GM21717 (cell line): ENCODE data around the gene SSBP4.

Source experiments
- ATAC-seq: cut with Tn5 transposase; IDR thresholded peaks from one replicate; pipeline ENCODE4 v1.9.1; 2021; ENCODE audit warnings: mild to moderate bottlenecking, moderate library complexity; ENCODE audit not compliant: unreplicated experiment

The SSBP4 gene

DNA sequence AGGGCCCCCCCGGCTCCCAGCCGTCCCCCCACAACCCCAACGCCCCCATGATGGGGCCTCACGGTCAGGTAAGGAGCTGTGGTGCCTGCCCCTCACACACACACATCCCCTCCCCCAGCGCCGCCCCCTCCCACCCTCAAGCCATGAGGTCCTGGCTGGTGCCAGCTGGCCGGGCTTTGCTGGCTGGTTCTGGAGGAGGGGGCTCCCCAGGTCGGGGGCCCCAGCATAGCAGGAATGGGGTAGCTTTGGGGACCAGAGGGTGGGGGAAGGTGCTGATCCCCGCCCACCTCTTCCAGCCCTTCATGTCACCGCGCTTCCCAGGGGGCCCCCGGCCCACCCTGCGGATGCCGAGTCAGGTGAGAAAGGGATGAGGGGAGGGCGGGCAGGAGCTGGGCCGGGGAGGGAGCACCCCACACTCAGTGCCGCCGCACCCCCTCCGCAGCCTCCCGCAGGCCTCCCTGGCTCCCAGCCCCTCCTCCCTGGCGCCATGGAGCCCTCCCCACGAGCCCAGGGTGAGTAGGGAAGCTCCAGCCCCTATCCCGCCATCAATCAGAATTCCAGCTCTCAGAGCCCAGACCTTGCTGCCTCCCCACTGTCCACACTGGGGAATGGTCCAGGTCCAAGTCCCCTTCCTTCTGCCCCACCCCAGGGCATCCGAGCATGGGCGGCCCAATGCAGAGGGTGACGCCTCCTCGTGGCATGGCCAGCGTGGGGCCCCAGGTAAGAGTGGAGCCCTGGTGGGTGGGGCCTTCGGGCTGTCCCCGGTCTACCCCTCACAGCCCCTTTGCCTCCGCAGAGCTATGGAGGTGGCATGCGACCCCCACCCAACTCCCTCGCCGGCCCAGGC is 12.4 kb downstream of the SSBP4 start:
- no peak for ATAC-seq

DNA sequence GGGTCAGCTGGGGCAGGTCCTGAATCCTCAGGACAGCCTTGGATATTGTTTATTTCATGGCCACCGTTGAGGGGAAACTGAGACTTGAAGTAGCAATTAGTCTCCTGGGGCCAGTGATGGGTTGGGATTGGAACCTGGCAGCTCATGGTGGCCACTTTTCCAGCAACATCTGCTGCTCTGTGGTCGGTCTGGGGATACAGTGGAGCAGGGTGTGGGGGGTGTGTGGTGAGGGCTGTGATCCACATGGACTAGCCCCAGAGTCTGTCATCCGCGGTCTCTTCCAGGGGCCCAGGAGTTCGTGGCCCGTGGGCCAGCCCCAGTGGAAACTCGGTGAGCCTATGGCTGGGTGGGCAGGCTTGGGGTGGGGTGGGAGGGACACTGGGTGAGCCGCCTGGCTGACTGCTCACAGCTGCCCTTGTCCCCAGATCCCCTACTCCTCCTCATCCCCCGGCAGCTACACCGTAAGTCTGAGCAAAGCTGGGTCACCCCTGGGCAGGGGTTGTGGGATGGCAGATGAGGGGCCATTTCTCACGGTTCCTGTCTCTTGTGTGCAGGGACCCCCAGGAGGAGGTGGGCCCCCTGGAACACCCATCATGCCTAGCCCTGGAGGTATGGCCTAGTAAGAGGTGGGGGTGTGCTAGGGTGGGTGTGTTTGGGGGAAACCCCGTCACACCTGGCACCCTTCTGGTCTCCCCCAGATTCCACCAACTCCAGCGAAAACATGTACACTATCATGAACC is 13.2 kb downstream of the SSBP4 start:
- no peak for ATAC-seq

- ATAC-seq = no peak
These were observed 14.0 kb downstream of the SSBP4 start for GRCh38 chr19:18433015-18433691.

- ATAC-seq = no peak
These were observed 14.7 kb downstream of the SSBP4 start for GRCh38 chr19:18433735-18434398.

DNA sequence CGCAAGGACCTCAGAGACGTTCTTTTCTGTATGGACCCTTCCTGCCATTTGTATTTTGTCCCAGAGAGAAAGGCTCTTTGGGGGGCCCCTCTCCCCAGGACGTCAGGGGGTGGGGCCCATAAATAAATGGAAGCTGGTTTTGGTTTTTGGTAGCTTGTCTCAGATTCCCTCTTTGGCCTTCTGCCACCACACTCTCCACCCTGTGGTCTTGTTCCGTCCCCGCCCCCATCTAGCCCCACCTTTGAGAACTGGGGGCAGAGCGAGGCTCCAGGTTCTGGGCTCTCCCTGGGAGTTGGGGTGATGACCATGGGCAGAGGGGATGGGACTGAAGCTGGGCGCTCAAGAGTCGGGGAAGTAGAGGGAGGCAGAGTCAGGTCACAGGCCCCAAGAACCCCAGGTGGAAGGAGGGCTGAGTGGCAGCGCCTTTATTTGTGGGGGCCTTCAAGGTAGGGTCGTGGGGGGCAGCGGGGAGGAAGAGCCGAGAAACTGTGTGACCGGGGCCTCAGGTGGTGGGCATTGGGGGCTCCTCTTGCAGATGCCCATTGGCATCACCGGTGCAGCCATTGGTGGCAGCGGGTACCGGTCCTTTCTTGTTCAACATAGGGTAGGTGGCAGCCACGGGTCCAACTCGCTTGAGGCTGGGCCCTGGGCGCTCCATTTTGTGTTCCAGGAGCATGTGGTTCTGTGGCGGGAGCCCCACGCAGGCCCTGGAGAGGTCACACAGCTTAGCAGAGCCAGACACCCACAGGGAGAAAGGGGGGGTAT is 15.4 kb downstream of the SSBP4 start:
- ATAC-seq = no peak

DNA sequence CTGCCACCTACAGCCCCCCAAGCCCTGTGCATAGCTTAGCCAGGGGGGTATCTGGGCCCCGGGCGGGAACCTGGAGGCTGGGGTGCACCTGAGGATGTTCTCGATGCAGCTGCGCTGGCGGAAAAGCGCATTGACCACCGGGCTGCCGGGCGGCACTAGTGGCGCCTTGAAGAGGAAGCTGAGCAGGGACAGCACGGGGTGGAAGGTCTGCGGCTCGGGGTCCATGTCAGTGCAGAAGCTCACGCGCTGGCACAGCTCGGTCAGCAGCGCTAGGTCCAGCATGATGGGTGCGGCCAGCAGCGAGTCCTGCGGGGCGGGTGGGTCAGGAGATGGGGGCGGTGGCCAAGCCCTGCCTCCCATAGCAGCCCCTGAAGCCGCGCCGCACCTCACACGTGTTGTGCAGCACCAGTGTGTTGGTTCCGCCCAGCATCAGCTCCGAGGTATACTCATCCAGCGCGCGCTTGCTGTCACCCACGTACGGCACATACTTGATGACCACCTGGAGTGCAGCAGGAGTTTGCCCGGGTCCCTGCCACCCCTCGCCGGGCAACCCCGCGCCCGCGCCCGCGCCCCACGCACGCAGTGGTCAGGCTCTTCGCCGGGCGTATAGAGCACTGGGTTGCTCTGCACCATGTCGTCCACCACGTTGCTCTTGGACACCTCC is 16.1 kb downstream of the SSBP4 start:
- no peak for ATAC-seq

- ATAC-seq = no peak
These were observed 16.9 kb downstream of the SSBP4 start for GRCh38 chr19:18435842-18436670.

DNA sequence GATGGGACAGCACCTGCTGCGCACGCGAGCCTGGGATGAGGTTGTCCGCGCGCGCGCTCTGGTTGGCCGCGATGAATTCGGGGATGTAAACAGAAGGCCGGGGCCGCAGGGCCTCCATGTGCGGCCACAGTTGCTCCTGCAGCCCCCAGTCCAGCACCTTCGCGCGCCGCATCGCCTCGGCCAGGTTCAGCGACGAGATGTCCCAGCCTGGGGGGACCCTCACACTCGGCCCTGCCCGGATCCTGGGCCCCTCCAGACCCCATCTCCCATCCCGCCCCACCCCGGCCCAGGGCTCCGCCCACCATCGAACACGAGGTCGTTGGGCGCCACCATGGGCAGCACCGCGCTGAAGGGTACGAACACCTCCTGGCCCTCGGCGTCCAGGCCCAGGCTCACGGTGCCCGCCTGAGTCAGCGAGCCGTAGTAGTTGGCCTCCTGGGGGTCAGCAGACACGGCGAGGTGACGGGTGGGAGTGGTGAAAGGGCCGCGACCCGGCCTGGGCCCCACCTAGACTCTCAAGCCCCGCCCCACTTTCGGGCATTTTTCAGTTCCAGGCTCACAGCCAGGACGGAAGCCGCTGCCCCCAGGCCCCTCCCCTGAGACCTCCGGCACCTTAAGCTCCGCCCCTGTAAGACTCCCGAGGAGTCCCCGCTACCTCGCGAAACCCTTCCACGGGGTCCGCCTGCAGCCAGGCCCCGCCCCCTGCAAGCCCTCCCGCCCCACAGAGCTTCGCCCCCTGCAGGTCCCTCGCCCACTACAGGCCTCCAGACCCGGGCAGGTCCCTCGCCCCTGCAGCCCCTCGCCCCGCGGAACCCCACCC is 17.7 kb downstream of the SSBP4 start:
- ATAC-seq = no peak

DNA sequence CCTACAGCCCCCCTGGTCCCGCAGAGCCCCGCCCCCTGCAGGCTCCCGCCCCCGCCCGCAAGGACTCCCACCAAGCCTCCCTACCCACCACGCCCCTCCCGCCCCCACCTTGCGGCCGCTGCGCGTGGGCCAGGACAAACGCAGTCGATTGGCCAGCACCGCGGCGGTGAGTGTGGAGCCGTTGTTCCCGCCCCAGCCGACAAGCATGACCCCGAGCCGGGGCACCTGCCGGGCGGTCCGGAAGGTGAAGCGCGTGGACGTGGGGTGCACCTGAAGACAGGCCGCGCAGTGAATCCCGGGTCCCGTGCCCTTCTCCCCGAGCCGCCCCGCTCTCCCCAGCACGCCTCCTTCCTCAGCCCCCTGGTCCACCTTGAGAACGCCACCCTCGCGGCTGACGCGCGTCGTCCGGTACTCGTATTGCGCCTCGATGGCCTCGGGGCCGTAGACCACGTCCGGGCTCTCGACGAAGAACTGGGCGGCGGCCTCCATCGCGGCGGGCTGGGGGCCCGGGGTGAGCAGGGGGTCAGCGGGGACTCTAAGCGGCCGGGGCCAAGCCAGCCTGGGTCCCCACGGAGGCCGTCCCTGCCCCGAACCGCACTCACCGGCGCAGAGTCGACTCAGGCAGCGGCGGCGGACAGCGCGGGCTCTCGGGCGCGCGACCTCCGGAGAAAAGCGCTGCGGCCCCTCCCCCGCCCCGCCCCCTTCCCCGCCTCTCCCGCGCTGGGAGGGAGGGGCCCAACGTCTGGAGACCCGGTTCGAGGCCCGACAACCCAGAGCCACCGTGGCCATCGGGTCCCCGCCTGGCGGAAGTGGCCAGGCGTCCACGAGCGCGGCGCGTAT is 18.5 kb downstream of the SSBP4 start, which contains the start of gene ISYNA1:
ISYNA1 (minus strand) TSS at position 643 of the 840 bp plus-strand sequence; CDS start at position 489, 154 bp downstream.
- no peak for ATAC-seq

GRCh38 chr19:18438331-18439024 is 19.3 kb downstream of the SSBP4 start:
- no peak for ATAC-seq

DNA sequence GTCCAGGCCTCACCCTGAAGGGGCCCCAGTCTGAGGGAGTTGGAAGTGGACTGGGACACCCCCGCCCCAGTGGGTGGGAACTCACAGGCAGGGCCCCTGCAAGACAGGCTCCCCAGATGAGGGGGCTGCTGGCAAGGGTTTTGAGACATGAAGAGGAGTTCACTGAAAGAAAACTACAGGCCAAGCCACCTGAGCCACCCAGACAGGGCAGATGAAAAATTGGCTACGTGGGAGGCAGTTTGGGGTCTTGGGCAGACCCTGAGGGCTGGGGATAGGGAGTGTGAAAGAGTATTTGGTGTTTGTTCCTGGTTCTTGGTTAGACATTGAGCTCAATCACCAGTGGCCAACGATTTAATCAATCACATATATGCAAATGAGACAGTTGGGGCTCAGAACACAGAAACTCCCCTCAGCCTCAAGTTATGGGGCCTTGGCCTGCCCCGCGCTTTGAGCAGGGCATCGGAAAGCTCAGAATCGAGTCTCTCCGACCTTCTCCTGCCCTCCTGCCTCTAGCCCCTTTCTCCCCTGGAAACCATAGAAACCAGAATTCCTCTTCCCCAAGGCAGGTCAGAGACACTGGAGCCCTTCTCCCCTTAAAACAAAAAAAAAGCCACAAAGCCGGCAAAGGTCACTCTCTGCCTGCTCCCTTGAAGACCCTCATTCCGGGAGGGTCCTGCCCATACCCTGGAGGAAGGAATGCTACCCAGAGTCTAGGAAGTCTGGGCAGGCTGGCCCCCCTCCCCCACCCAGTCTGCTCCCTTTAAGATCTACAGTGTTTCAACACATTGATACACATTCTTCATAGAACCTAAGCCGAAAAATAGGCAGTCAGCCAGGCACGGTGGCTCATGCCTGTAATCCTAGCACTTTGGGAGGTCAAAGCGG is 20.1 kb downstream of the SSBP4 start:
- no peak for ATAC-seq

- ATAC-seq = no peak
These were observed 20.7 kb downstream of the SSBP4 start for GRCh38 chr19:18439910-18440237.

DNA sequence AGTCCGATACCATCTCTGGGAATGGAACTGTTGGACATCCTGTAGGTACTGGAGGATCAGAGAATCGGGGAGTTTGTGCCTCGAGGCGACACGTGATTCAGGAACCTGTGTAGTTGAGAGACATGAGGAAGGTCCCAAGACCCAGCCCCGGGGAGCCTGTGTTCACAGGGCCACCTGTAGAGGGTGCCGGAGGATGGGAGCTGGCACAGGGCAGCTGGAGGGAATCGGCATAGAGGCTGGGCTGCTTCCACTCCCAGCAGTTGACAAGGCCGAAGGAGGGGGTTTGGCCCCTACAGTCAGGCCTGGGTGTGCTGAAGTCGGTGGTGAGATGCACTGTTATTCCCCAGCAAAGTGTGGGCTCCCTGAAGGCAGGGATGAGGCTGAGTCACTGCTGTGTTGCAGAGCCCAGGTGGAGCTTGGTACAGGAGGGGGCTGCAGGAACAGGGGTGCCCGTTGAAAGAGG is 21.2 kb downstream of the SSBP4 start:
- ATAC-seq = no peak

DNA sequence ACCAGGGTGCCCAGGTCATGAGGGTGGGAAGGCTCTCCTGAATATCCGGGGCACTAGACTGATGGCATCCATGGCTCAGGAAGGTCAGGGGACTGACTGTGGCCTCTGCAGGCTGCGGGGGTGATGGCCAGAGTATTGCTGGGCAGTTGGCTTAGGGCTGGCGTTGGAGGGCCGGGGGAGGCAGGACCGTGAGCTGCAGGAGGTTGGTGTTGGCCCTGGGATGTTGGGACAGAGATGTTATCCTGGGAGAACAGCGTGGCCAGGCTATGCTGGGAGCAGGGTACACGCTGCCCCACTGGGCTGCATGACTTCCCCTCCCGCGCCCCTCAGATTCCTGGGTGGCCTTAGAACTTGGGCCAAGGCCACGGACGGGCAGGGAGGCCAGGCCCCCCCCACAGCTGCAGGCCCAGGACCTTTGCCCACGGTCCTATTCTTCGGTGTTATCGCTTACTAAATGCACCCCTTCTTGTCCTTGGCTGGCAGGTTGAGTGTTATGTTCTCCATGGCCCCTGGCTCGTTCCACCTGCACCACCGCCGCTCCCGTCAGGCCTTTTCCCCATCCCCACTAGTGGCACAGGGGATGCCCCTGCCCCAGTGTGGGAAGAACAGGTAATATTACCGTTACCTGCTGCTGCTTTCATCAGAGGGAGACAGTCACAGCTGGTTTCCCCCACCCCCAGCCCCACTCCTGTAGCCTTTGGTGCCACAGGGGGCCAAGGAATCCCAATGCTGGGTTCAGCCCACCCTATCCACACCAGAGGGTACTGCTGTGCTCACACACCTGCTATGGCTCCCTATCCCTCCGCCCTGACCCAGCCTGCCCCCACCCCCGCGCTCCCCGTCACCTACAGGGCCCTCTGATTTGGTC is 22.0 kb downstream of the SSBP4 start:
- ATAC-seq = no peak
